ENCODE results near the gene EVPL.

The EVPL gene

DNA sequence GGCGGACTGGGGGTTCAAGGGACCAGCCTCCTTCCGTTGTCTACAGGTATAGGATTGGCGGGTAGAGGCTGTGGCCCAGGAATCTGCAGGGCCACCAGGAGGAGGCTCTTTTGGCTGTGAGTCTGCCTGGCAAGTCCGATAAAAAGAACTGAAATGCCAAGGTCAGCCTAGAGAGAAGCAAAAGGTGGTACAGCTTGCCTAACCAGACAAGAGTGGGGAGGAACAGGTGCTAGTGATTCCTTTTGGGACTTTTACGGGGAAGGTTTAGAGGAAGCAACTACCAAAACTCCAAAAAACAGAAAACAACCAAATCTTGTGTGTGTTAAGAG, 5.6 kb upstream of the EVPL start:
- POLR2A ChIA-PET = interaction anchor here (0.8 kb wide), 1 partner anchor 40 kb away, joined by 3 read pairs; the partner anchor contains the start of gene SRP68
- peaks cover 0 to 11% of the 10 kb centered on the region in 2 experiments; a peak in 2 of 3 replicates for H3K36me3 ChIP-seq (ENCODE audit: control insufficient read depth in 2 of 2, insufficient read depth in 1 of 2, low read length in 2 of 2)
- H3K9me3 ChIP-seq (ENCODE audit: control insufficient read depth, insufficient read depth, low read depth, low read length) = no peaks in the 10 kb centered on the region
- CTCF ChIA-PET = interaction anchor here (0.7 to 3.3 kb wide), 4 partner anchors 18 to 128 kb away, joined by 3 to 24 read pairs (median 3); no protein-coding TSS in a partner anchor
- peaks cover 10% of the 10 kb centered on the region for H3K4me1 ChIP-seq (ENCODE audit: control insufficient read depth, insufficient read depth, low read length)
- no peak overlapping the region for H3K27ac ChIP-seq (ENCODE audit: extremely low read depth, low read depth, low read length)
- TF ChIP-seq SCRT2 (tag by site-specific recombination; IDR thresholded peaks at IDR 0.05) (no peak), ZNF146 (tag by site-specific recombination; IDR thresholded peaks at IDR 0.05) (no peak), ZNF530 (tag by site-specific recombination; IDR thresholded peaks at IDR 0.05; ENCODE audit: low read depth) (no peak)
- TF ChIP-seq, protein P1, sequence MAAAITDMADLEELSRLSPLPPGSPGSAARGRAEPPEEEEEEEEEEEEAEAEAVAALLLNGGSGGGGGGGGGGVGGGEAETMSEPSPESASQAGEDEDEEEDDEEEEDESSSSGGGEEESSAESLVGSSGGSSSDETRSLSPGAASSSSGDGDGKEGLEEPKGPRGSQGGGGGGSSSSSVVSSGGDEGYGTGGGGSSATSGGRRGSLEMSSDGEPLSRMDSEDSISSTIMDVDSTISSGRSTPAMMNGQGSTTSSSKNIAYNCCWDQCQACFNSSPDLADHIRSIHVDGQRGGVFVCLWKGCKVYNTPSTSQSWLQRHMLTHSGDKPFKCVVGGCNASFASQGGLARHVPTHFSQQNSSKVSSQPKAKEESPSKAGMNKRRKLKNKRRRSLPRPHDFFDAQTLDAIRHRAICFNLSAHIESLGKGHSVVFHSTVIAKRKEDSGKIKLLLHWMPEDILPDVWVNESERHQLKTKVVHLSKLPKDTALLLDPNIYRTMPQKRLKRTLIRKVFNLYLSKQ (tag by site-specific recombination; IDR thresholded peaks at IDR 0.05; ENCODE audit: borderline replicate concordance) = no peak
- TF ChIP-seq, protein P2, sequence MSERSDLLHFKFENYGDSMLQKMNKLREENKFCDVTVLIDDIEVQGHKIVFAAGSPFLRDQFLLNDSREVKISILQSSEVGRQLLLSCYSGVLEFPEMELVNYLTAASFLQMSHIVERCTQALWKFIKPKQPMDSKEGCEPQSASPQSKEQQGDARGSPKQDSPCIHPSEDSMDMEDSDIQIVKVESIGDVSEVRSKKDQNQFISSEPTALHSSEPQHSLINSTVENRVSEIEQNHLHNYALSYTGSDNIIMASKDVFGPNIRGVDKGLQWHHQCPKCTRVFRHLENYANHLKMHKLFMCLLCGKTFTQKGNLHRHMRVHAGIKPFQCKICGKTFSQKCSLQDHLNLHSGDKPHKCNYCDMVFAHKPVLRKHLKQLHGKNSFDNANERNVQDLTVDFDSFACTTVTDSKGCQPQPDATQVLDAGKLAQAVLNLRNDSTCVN (tag by site-specific recombination; optimal IDR thresholded peaks at IDR 0.05) = no peak
- TF ChIP-seq, protein P3, sequence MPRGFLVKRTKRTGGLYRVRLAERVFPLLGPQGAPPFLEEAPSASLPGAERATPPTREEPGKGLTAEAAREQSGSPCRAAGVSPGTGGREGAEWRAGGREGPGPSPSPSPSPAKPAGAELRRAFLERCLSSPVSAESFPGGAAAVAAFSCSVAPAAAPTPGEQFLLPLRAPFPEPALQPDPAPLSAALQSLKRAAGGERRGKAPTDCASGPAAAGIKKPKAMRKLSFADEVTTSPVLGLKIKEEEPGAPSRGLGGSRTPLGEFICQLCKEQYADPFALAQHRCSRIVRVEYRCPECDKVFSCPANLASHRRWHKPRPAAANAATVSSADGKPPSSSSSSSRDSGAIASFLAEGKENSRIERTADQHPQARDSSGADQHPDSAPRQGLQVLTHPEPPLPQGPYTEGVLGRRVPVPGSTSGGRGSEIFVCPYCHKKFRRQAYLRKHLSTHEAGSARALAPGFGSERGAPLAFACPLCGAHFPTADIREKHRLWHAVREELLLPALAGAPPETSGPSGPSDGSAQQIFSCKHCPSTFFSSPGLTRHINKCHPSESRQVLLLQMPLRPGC (tag by site-specific recombination; IDR thresholded peaks at IDR 0.05) = no peak
- TF ChIP-seq, protein P4, sequence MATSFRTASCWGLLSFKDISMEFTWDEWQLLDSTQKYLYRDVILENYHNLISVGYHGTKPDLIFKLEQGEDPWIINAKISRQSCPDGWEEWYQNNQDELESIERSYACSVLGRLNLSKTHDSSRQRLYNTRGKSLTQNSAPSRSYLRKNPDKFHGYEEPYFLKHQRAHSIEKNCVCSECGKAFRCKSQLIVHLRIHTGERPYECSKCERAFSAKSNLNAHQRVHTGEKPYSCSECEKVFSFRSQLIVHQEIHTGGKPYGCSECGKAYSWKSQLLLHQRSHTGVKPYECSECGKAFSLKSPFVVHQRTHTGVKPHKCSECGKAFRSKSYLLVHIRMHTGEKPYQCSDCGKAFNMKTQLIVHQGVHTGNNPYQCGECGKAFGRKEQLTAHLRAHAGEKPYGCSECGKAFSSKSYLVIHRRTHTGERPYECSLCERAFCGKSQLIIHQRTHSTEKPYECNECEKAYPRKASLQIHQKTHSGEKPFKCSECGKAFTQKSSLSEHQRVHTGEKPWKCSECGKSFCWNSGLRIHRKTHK (tag by site-specific recombination; IDR thresholded peaks at IDR 0.05) = no peak
- TF ChIP-seq, protein P5, sequence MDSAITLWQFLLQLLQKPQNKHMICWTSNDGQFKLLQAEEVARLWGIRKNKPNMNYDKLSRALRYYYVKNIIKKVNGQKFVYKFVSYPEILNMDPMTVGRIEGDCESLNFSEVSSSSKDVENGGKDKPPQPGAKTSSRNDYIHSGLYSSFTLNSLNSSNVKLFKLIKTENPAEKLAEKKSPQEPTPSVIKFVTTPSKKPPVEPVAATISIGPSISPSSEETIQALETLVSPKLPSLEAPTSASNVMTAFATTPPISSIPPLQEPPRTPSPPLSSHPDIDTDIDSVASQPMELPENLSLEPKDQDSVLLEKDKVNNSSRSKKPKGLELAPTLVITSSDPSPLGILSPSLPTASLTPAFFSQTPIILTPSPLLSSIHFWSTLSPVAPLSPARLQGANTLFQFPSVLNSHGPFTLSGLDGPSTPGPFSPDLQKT (IDR thresholded peaks at IDR 0.05; ENCODE audit: borderline replicate concordance, low read depth, low read length) = no peak
- H3K4me3 ChIP-seq (ENCODE audit: low read depth, low read length) = no peak overlapping the region

DNA sequence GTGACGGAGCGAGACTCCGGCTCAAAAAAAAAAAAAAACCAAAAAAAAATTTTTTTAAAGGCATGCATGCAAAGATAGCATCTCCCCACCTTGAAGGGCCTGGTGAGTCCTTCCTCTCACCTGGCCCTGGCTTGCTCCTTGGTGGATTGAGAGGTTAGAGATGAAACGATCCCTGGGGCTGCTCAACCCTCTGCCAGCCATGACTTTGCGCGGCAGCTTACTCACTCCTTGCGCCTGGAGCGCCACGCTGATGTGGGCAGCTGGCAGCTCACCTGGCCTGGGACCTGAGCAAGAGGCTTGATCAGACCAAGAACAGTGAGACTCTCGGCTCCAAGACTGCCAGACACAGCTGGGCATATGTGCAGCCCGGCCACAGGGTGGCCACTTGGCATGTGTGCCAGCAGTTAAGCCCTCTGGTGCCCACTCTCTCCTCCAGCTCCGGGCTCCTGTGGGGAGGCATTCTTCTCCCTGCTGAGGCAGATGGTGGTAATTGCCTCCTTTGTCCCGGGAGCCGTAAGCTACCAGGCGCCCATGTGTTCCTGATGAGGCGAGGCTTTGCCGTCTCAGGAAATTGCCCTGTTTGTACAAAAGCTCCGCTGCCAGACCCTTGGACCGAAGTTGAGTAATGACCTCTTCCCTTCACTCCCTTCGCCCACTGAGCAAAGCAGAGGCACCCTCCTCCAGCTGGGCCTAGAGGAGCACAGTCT, 5.1 kb upstream of the EVPL start:
- H3K36me3 ChIP-seq (ENCODE audit: control insufficient read depth in 2 of 2, insufficient read depth in 1 of 2, low read length in 2 of 2) = peaks cover 0 to 9% of the 10 kb centered on the region in 2 experiments; a peak in 2 of 3 replicates
- ChIA-PET POLR2A (interaction anchor here (0.7 to 0.8 kb wide), 2 partner anchors 40 to 176 kb away, joined by 3 to 4 read pairs; partner anchors contain the start of gene SRP68), CTCF (interaction anchor here (0.6 to 3.3 kb wide), 6 partner anchors 18 to 127 kb away, joined by 3 to 24 read pairs (median 3); no protein-coding TSS in a partner anchor)

More for the DNA sequence above, 5.1 kb upstream of the EVPL start:
- Histone ChIP-seq H3K9me3 (ENCODE audit: control insufficient read depth, insufficient read depth, low read depth, low read length) (no peaks in the 10 kb centered on the region), H3K27ac (ENCODE audit: extremely low read depth, low read depth, low read length) (no peak overlapping the region), H3K4me1 (ENCODE audit: control insufficient read depth, insufficient read depth, low read length) (peaks cover 12% of the 10 kb centered on the region), H3K4me3 (ENCODE audit: low read depth, low read length) (no peak overlapping the region)
- TF ChIP-seq, protein P2 (tag by site-specific recombination; optimal IDR thresholded peaks at IDR 0.05) = no peak
- TF ChIP-seq ZFHX2 (tag by site-specific recombination; conservative IDR thresholded peaks at IDR 0.05) (no peak), RBAK (tag by site-specific recombination; IDR thresholded peaks at IDR 0.05) (no peak), ZNF548 (tag by site-specific recombination; IDR thresholded peaks at IDR 0.05) (no peak), ZNF211 (tag by site-specific recombination; IDR thresholded peaks at IDR 0.05; ENCODE audit: low read depth) (no peak), ZFP41 (tag by site-specific recombination; IDR thresholded peaks at IDR 0.05; ENCODE audit: borderline replicate concordance) (no peak), ZNF302 (tag by site-specific recombination; IDR thresholded peaks at IDR 0.05; ENCODE audit: low read depth) (no peak)

All from HEK293 (cell line).